ENCODE results near the gene PNPLA2. TPM values are rescaled to one million over a fixed set of nuclear protein-coding genes. Genes with fewer than 3 reads are reported as not detected.

PNPLA2 gene
- total RNA-seq, 1 donor from 2014 or later: 143 TPM

GRCh38 chr11:837189-837989 is 18.7 kb downstream of the PNPLA2 start:
- Histone ChIP-seq H3K4me3 (no peak overlapping the region), H3K4me1 (peaks cover 47% of the 10 kb centered on the region), H3K36me3 (peaks cover 50% of the 10 kb centered on the region), H3K27me3 (no peaks in the 10 kb centered on the region), H3K9me3 (no peaks in the 10 kb centered on the region), H3K27ac (peak overlapping the region; percentile 4)
- TF ChIP-seq, protein P1, sequence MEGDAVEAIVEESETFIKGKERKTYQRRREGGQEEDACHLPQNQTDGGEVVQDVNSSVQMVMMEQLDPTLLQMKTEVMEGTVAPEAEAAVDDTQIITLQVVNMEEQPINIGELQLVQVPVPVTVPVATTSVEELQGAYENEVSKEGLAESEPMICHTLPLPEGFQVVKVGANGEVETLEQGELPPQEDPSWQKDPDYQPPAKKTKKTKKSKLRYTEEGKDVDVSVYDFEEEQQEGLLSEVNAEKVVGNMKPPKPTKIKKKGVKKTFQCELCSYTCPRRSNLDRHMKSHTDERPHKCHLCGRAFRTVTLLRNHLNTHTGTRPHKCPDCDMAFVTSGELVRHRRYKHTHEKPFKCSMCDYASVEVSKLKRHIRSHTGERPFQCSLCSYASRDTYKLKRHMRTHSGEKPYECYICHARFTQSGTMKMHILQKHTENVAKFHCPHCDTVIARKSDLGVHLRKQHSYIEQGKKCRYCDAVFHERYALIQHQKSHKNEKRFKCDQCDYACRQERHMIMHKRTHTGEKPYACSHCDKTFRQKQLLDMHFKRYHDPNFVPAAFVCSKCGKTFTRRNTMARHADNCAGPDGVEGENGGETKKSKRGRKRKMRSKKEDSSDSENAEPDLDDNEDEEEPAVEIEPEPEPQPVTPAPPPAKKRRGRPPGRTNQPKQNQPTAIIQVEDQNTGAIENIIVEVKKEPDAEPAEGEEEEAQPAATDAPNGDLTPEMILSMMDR (IDR thresholded peaks at IDR 0.05): no peak
- ATAC-seq (no peak), DNase-seq (no peak)
- intact Hi-C loops (cut with DNase I): no loop called here

DNA sequence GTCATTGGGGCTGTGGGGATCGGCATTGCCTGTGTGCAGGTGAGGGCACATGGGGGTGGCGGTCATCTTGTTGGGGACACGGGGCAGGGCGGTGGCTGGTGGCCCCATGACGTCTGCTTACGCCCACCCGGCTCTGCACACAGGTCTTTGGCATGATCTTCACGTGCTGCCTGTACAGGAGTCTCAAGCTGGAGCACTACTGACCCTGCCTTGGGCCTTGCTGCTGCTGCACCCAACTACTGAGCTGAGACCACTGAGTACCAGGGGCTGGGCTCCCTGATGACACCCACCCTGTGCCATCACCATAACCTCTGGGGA is 19.2 kb downstream of the PNPLA2 start:
- peak overlapping the region; percentile 4 for H3K27ac ChIP-seq
- ATAC-seq: no peak
- TF ChIP-seq, protein P1 (IDR thresholded peaks at IDR 0.05): no peak
- H3K4me3 ChIP-seq: no peak overlapping the region
- intact Hi-C loops (cut with DNase I): no loop called here
- DNase-seq: no peak
- peaks cover 50% of the 10 kb centered on the region for H3K36me3 ChIP-seq
- H3K9me3 ChIP-seq: no peaks in the 10 kb centered on the region
- H3K27me3 ChIP-seq: no peaks in the 10 kb centered on the region
- H3K4me1 ChIP-seq: peaks cover 44% of the 10 kb centered on the region

- Histone ChIP-seq H3K4me1 (peaks cover 44% of the 10 kb centered on the region), H3K27me3 (no peaks in the 10 kb centered on the region), H3K27ac (no peak overlapping the region), H3K9me3 (no peaks in the 10 kb centered on the region), H3K4me3 (no peak overlapping the region), H3K36me3 (peaks cover 50% of the 10 kb centered on the region)
- TF ChIP-seq, protein P1 (IDR thresholded peaks at IDR 0.05): no peak
- no peak for DNase-seq
- no peak for ATAC-seq
- intact Hi-C loops (cut with DNase I): no loop called here
Observed at GRCh38 chr11:838441-839279, 19.9 kb downstream of the PNPLA2 start.

DNA sequence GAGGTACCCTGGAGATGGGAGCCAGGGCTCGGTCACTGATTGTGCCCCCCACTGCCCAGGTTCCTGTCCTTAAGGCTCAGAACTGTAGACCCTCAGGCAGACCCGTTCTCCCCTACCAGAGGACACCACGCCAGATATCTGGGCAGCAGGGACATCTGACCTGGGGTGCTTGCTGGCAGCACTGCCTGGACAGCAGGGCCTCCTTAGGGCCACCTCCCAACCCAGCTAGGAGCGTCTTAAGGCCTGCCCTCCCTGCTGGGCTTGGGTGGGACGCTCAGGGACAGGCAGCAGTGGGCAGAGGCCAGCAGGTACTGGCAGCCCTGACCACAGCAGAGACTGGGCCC is 20.5 kb downstream of the PNPLA2 start:
- TF ChIP-seq, protein P1 (IDR thresholded peaks at IDR 0.05): no peak
- no peak overlapping the region for H3K27ac ChIP-seq
- intact Hi-C loops (cut with DNase I): no loop called here

DNA sequence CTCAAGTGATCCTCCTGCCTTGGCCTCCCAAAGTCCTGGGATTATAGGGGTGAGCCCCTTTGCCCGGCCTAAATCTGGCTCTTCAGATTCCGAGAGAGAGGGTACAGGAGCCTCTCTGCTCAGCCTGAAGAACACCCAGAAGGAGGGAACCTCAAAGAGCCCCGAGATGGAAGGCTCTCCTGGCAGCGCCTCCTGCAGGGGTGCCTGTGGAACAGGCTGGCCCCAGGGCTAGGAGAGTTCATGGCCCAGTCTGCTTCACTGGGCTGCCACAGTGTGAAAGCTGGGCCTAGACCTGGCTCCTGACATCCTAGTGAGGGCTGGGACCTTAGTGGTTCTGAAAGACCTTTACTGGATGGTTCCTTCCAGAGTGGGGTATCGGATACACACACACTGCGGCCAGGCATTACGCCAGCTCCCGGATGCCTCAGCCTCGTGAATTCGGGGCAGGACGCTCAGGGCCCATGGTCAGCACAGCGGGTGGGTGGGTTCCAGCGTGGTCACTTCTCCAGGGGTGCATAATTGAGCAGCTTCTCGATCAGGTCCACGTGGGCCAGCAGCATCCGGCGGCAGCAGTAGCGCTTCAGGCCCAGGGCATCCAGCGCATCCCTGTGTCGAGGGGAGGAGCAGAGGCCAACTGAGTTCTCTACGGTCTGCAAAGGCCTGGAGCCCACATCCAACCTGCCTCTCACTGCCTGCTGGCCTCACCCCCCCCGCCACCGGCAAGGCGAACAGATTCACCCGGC is 21.3 kb downstream of the PNPLA2 start:
- DNase-seq: no peak
- Histone ChIP-seq H3K27ac (no peak overlapping the region), H3K9me3 (no peaks in the 10 kb centered on the region), H3K27me3 (no peaks in the 10 kb centered on the region), H3K36me3 (peaks cover 50% of the 10 kb centered on the region), H3K4me3 (peak overlapping the region; percentile 100), H3K4me1 (peaks cover 33% of the 10 kb centered on the region)
- intact Hi-C loops (cut with DNase I): no loop called here
- no peak for ATAC-seq
- TF ChIP-seq, protein P1 (IDR thresholded peaks at IDR 0.05): peak; percentile 22

More for the DNA sequence above, 20.5 kb downstream of the PNPLA2 start:
- H3K4me3 ChIP-seq: no peak overlapping the region
- no peak for ATAC-seq
- no peaks in the 10 kb centered on the region for H3K9me3 ChIP-seq
- no peak for DNase-seq
- peaks cover 50% of the 10 kb centered on the region for H3K36me3 ChIP-seq
- H3K27me3 ChIP-seq: no peaks in the 10 kb centered on the region
- peaks cover 39% of the 10 kb centered on the region for H3K4me1 ChIP-seq

Data from upper lobe of right lung (tissue), 1 donor.